CD4-positive, alpha-beta T cell treated with Interleukin-15 for 1 hour (primary cell): ENCODE measurements around the gene ITFG1.
A peak's percentile ranks its signal among the peaks of the same experiment; 100 is the strongest.

ENCODE experiments used
- DNase-seq: peaks from one replicate; pipeline ENCODE4 v3.0.0-alpha.2; 2020

The ITFG1 gene

DNA sequence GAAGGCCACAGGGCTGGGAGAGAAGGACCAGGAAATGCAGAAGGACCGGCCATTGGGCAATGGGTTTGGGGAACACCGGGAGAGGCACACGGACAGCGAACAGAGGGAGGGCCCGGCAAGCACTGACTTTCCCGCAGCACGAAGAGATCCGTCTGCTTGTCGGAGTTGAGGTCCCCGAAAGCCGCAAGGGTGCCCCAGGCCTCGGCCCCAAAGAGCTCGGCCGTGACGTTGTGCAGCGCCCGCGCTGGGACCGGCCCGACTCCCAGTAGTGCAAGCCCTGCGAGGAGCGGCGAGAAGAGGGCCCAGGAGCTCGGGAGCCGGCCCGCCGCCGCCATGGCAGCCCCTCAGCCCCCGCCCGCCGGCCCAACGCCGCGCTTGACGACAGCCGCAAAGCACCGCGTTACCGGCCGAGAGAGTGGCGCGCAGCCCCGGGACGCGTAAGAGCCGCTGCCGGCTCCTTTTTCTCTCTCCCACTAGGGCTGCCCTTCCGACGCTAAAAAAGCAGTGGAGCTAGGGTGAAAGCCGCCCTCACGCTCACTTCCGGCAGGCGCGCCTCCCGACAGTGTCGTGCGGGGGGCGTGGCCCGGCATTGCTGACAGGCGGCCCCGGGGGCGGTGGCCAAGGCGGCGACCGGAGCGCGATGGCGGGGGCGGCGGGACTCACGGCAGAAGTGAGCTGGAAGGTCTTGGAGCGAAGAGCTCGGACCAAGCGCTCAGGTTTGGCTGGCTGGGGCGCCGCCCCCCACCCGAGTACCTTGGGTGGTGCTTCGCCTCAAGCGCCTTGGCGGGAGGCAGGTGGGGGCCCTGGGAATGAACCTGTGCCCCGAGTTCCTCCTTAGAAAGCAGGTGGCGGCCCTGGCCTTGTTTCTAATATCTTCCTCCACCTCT lies at the start of gene ITFG1, which contains the start of gene PHKB:
Gene ITFG1 (minus strand): TSS at position 353 of the 887 bp plus-strand sequence. CDS start 18 bp downstream, at position 335.
Gene PHKB (plus strand): TSS at position 621 of the 887 bp plus-strand sequence. CDS start 20 bp downstream, at position 641.
- peak; percentile 95 for DNase-seq

DNA sequence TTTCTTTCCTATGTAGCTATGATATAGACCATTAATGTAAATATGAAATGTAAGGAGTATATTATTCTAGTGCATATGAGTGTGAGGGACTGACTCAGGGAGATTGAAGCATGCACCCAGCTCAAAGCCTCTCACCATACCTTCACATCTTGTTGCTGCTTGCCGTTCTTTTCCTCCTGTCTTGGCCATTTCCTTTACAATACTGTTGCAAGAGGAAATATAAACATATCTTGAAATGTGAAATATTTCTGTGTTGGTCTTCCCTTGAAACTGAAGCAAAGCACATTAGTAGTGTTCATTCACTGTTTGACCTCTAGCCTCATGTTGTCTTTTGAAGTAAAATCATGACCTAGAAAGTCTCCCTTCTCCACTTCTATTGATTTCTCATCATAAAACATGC lies 46.8 kb upstream of the ITFG1 start:
- no peak for DNase-seq

DNA sequence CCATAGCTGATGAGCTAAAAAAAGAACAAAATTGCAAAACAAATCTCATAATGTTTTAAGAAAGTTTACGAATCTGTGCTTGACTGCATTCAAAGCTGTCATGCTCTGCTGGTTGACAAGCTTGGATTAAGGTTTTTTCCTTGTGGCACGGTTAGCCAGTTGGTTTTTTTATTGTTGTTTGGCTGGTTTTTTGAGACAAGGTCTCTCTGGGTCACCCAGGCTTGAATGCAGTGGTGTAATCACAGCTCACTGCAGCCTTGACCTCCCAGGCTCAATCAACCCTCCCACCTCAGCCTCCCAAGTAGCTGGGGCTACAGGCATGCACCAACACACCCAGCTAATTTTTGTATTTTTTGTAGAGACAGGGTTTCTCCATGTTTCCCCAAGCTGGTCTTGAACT lies 45.9 kb upstream of the ITFG1 start:
- no peak for DNase-seq

DNA sequence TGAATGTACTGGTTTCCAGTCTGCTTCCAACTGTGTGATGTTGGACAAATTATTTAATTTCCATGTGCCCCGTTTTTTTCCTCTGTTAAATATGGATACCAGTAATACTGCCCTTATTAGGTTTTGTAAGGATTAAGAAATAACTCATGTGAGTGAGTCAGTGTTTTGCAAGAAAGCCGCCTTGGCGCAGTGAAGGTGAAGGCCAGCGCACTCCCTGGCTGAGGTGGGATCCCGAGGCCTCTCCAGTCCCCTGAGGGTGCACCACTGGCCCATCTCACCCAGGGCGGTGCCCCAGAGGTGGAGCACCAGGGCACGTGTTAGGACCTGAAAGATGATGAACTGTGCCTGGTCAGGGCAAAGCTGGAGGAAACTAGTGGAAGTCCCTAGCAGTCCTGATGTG lies 43.7 kb upstream of the ITFG1 start:
- DNase-seq = no peak

DNA sequence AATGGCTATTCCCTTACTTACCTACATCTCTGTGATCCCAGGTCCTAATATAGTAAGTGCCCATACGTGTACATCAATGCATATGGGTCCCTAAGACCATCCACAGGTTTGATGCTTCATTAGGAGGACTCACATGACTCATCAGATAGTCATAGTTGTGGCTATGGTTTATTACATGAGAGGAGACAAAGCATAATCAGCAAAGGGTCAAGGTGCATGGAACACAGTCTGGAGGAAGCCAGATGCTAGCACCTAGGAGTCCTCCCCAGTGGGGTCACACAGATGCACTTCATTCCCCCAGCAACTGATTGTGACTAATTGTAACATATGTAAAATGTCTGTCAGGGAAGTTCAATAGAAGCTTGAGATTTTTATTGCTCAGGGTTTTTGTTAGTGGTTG lies 43.1 kb upstream of the ITFG1 start:
- no peak for DNase-seq

DNA sequence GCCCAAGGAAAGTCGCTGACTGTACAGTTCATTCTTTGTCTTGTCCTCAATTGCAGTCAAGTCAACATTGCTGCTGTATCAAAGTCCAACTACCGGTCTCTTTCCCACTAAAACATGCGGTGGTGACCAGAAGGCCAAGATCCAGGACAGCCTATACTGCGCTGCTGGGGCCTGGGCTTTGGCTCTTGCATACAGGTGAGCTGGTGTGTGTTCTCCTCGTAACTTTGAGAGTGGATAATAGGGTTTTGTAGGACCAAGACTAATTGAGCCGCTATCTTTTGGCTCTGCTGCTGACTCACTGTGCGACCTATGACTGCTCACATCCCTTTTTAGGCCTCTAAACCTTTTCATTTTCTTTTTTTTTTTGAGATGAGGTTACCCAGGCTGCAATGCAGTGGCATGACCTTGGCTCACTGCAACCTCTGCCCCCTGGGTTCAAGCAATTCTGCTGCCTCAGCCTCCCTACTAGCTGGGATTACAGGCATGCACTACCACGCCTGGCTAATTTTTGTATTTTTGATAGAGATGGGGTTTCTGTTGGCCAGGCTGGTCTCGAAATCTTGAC lies 38.9 kb upstream of the ITFG1 start:
- DNase-seq = no peak

DNA sequence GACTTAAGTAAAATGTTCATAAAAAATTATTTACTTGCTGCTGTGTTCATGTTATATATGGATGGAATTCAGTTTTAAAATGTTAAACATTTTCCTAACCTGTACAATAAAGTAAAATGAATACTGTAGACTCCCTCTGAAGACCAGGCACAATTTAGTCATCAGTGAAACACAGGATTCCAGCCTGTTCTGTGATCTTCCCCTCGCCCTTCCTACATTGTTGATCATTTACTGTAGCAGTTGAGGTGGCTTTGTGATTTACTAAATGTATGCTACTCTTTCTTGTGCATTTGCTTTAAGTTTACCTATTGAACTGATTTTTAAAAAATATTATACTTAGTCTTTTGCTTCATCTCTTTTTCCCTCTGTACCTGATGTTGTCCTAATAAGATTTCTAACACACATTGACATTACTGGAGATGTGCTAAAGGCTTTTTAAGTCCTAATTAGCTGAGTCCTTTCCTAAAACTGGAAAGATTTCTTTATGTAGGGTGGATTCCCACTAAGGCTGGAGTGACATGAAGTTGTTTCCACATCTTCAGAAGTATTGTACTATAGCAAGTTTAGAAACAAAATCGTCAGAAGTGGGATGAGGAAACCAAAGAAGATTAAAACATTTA lies 38.3 kb upstream of the ITFG1 start:
- no peak for DNase-seq

DNA sequence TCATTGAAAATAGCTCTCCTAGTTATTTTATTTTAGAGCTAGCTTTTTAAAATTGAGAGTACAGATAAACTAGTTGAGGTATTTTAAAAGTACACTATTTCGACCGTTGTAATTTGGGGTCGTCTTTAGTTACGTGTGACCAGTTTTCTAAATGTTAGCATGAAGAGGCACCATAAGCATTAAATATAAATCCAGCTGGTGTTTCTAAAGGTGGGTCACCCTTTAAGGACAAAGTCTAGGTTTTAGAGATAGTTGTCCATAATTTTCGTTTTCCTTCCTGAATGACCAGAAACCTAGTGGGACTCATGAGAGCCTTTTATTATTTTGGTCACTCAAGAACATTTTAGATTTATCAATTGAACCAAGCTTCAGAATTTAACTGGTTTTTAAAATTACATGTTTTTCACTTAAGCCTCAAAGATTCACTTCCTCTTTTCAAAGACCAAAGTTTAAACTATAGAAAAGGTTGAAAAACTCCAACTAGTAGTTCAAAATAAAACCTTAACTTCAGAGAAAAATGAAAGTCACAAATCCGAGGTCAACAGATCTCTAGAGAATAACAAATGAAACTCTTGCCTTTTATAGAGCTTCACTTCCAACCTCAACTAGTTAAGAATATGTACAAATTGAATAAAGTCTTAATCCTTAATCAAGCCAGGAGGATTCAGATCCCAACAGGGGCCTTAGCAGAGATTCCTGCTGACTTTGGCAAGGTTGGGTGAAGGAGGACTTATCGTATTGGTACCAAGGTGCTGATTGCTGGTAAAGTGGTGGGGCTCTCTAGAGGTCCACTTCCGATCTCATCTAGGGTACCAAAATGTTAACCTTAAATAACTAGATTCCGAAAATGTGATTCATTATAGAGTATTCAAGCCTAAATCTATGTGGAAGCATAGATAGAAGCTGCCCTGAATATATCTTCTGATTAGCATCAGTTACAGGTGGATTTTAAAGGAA lies 32.8 kb upstream of the ITFG1 start:
- DNase-seq = no peak

DNA sequence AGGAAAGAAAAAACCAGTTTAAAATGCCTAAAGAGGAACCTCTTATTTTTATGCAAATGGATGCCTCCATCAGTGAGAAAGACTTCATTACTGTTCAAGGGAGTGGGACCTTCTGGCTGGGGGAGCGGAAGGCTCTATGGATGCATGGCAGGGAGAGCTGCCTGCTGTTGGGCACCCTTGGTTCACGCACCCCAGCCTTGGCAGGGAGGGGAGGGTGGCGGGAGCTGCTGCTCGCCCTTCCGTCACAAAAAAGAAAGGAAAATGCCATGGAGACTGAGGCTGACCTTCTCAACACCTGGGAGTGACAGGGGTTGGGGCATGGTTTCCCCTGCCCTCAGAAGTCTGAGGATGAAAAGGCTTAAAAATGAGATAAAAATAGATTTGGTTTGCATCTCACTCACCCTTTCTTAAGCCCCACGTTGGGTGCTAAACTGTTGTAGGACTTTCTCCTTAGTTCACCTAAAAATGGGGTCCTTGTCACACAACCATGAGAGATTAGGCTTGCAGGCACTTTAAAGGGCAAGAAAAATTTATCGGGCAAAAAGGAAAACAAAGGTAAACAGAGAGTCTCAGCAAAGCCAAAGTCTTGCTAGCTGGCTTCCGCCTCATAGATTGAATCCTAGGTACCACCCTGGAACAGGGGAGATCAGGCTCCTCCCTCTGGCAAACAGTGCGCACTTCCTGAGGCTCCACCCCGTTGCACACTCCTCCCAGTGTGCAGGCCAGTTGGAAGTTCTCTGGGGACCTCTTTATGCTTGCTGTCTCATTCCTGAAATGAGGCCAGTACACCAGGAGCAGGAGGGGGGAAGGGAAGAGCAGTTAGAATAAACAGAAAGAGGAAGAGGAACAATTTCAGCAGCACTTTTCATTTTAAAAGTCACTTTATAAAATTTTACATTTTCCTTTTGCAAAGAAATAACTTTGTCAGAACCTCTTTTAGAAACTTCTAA lies 31.8 kb upstream of the ITFG1 start:
- DNase-seq = peak; percentile 37

DNA sequence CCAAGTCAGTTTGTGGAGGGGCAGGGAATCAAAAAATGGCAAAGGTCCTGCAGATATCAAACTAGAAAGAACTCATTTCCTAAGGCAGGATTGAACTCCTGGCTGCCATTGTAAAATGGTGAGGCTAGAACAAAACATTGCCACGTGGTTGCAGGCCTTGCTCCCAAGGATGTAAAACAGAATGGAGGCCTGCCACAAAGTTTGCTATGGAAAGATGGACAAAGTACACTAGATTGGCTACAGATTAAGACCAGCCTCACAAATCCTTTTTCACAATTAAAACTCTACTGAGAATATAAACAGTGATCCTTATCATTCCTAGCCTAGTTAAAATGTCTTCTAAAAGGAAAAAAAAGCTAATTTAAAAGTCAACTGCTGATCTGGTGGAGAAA lies 31.2 kb upstream of the ITFG1 start:
- DNase-seq = no peak

DNA sequence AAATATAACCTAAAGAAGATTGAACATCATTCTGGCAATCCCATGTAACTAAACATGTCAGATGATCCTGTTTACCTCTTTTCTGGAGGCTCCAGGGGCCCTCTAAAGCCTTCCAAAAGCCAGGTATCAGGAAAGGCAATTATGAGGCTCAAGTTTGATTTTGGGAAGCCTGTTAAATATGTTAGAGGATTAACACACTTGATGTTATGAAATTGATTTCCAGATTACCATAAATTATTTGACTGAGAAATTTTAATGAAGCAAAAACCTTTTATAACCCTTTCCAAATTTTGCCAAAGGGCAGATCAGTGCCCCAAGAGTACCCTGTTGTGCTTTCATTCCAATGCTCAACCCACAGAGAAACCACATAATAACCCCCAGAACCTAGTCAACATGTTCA lies 29.6 kb upstream of the ITFG1 start:
- DNase-seq = no peak

DNA sequence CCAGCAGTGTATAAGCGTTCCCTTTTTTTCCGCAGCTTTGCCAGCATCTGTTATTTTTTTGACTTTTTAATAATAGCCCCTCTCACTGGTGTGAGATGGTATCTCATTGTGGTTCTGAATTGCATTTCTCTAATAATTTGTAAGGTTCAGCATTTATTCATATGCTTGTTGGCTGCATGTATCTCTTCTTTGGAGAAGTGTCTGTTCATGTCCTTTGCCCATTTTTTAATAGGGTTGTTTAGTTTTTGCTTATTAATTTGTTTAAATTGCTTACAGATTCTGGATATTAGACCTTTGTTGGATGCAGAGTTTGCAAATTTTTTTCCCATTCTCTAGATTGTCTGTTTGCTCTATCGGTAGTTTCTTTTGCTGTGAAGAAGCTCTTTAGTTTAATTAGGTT lies 27.2 kb upstream of the ITFG1 start:
- no peak for DNase-seq

DNA sequence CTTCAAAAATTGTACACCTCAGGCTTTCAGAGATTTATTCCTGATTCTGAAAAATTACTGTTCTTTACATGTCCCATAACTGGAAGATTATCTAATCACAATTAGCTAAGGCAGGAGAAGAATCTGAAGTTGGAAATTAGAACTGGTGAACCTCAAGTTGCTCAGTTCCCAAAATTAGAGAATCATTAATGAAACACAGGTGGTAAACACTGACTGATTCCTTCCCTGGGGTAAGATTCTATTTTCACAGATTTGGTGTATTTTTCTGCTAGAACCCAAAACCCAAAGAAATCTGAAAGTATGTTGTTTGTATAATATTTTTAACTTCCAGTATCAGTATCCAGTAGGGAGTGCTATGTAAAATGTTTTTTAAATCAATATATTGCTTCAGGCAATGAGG lies 26.0 kb upstream of the ITFG1 start:
- DNase-seq = no peak

DNA sequence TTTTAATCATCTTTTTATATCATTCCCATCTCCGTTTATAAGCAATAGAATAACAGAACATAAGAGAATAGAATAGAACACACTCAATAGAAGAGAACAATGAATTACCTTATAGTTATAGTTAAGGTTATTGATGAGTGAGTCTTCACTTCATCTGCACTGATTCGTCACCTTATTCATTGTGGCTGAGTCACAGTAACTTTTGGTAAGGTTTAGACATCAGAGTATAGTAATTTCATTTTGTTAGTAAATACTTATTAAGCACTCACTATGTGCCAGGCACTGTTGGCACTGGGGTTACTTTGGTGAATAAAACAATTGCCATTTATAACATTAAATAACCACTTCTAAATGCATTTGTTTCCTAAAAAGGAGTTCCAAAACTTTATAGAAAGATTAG lies 22.8 kb upstream of the ITFG1 start:
- DNase-seq = no peak

DNA sequence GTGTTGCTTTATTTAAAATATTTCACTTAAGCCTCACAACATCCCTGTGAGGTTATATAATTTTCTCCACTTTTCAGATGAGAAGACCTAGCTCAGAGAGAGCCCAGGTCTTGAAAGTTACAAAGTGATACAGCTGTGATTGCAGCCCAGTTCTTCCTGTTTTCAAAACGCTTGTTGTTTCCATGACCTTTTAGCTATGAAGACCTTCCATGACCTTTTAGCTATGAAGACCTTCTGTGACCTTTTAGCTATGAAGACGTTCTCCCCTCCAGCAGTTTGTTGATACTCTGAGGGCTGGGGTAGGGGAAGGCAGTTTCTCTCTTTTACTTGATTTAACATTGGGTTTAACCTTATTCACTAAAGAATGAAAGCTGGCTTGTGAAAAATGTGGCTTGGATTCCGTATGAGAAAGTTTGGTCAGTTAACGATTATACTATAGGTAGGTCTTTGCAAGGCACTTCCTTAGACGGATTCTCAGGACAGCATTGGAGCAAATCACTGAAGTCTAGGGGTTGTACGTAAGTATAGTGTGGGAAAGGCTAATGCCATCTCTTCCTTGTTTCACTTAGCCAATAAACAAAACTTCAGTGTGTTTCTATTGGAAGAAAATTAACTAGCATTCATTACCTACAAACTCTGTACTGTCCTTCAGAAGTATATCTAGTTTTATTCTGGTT lies 21.0 kb upstream of the ITFG1 start:
- DNase-seq = no peak

DNA sequence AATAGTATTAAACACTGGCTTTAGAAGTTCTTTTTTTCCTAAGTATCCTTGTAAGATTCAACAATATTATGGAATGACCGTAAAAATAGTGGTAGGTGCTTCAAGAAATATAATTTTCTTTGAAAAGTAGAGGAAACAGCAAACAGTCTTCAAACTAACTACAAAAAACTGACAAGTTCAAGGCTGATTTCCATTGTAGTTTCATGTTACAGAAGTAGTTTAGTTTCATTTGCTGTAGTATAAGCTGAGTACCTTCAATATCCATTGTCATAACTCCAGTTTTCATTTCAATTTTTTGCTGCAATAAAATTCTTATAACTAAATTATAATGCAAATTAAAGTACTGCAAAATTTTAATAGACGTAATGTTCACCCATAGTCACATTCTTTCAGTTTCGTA lies 19.5 kb upstream of the ITFG1 start:
- DNase-seq = no peak

DNA sequence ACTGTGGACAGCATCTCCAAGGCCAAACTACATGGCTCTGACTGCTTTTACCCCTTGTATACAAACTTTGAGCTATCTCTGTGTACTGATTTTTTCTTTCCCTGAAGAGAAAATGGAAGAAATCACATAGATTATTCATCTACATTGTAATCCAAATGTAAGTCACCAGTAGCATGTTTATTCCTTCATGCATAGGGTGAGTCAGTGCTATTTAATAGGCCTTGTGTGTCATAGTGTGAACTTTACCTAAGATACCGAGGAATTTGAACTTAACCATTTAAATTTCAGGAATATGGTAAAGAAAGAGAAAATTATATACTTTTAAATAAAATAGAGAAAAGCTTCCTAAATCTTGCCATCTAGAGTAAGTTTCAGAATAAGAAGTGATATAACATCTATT lies 16.8 kb upstream of the ITFG1 start:
- DNase-seq = no peak

DNA sequence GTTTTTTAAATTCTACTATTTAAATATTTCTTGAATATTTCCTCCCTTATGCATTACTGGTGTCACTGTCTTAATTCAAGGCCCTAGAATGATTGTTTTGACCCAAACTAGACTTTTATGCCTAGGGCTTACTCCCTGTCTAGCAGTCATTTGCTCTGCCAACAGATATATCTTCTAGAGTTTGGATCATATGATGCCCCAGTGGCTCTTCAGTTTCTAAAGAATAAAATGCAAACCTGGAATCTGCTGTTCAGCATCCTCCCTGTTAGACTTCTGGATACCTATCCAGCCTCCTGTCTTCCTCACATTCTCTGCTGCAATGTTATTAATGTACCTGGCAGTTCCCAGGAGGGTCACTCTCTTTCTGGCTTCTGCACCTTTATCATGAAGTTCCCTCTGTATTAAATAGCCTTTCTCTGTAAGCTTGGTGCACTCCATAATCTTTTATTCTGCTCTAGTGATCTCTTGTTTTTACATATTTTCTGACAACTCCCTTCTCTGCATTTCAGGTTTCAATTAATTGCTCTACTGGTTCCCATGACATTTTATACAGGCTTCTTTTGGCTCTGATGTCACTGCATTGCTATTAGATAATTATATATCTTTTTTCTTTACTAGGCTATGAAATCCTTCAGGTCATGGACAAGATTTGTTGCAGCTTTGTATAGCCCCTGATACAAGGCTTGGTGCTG lies 15.9 kb upstream of the ITFG1 start:
- no peak for DNase-seq

DNA sequence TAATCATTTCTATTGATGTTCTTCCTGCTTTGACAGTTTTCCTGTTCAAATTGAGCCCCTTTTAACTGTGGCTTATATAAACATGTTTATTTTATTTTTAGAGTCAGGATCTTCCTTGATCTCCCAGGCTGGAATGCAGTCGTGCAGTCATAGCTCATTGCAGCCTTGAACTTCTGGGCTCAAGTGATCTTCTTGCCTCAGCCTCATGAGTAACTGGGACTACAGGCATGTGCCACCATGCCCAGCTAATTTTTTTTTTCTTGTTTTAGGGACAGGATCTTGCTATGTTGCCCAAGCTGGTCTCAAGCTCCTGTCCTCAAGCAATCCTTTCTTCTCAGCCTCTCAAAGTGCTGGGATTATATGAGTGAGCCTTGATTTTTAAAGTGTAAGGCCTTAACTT lies 14.9 kb upstream of the ITFG1 start:
- no peak for DNase-seq

DNA sequence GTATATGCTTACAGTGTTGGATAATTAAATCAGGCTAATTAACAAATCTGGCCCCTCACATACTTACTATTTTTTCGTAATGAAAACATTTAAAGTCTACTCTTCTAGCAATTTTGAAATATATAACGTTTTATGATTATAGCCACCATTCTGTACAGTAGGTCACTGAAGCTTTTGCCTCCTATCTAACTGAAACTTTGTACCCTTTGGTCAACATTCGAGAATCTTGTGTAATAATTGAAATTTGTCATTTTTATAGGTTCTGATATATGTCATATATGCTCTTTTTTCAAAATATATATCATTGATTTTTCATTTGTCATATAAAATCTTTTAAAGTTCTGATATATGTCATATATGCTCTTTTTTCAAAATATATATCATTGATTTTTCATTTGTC lies 12.9 kb upstream of the ITFG1 start:
- DNase-seq = no peak
